Kidney capillary endothelial cell (primary cell): ENCODE data around the gene SCAF8.
A peak's percentile ranks its signal among the peaks of the same experiment; 100 is the strongest.
"Not testable (repeated sequence)": the region's sequence is repeated elsewhere in the genome, so short reads cannot be mapped to it uniquely, and the experiment has no call there.

Experiments used
- DNase-seq: peaks from one replicate; pipeline ENCODE4 v3.0.0-alpha.2; 2018; ENCODE audit warnings: low spot score

SCAF8 gene

GRCh38 chr6:154733183-154733625 lies at the start of gene SCAF8:
Gene SCAF8, plus strand, starts transcription at chr6:154733416. Its CDS starts 485 bp downstream, at chr6:154733901.
- DNase-seq: peak; percentile 73

DNA sequence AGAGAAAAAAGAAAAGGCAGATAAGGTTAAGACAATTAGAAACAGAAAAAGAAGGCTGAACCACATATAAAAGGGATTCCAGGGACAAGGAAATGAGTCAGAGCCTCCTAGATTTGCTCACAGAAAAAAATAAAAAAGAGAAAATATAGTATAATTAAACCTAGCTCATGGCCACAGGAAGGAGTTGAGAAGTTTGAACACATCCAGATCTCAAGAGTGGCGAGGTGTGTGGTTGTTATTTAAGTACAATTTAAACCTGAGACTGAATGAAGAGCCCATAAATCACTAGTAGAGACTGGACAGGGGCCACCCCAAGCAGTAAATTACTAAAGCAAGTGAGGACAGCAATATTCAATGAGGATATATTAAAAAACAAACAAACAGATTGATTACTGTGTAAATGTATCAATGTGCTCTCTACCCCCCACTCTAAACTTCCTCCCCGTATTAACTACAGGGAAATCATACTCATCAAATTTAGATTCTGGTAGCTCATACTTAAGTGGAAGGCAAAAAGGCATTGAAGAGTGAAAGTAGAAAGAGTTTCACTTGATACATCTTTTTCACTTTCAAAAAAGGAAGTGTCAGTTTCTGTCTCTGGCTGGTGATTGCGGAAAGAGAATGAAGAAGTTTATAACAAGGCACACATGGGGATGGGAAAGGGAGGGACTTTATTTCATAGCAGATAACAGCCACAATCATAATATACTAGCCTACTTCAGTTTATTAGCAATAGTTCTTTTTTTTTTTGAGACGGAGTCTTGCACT lies 49.3 kb upstream of the SCAF8 start:
- peak; percentile 69 for DNase-seq

GRCh38 chr6:154686162-154686561 lies 47.1 kb upstream of the SCAF8 start:
- DNase-seq: no peak

DNA sequence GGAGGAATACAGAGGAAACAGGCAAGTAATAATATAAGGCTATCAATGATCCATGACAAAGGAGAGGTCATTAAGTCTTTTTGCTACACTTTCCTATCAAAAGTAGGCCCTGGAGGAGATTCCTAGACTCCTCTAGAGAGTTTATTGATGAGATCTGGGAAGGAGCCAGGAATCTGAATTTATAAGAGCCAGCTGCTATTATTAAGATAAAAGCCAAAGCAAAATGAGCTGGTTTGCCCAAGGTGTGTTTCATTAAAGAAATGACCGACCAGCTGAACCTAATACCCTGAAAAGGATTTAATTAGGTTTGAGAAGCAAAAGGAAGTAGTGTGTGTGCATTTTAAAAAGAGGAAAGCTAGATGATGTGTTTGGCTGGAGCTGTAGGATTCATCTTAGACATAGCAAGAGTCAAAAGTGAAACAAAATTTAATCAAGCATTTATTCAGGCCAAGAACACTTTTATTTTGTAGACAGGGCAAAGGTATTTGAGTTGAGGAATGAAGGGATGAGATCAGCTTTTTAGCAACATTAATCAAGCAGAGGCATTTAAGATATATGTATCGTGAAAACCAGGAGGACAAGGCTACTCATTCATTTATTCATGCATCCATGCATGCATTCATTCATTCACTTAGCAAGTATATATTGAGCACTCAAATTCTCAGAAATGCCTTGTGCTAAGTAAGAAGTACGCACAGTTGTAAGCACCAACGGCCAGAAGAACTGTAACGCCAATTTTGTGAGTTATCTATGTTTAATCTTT lies 43.5 kb upstream of the SCAF8 start:
- DNase-seq: no peak

DNA sequence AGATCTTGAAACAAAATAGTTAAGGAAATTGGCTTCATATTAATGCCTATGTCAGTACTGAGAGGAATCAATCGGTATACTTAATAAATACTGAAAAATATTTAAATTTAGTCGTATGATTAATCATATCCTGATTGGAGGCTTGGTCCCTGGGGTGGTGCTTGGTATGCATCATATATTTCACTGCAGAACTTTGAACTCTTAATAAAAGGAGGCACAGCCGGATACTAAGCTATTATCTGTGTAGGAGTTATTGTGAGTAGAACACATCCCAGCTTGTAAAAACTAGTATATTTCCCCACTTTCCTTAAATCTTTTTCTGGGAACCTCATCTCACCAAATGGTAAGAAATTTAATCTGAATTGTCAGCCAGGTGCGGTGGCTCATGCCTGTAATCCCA lies 42.4 kb upstream of the SCAF8 start:
- no peak for DNase-seq

DNA sequence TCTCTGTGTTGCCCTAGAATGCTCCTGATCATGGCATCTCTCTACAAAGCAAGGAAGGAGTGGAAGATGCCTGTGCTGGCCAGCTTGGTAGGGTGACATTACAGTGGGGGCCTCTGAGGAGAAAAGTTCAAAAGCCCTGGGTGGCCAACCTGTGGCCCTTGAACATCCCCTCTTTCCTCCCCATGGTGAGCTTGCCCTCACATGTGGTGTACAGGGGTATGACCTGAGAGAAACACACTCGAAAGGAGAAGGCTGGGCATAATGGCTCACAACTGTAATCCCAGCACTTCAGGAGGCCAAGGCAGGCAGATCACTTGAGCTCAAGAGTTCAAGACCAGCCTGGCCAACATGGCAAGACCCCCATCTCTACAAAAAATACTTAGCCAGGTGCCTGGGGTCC lies 36.6 kb upstream of the SCAF8 start:
- DNase-seq: no peak

GRCh38 chr6:154703124-154703523 lies 30.1 kb upstream of the SCAF8 start:
- no peak for DNase-seq

DNA sequence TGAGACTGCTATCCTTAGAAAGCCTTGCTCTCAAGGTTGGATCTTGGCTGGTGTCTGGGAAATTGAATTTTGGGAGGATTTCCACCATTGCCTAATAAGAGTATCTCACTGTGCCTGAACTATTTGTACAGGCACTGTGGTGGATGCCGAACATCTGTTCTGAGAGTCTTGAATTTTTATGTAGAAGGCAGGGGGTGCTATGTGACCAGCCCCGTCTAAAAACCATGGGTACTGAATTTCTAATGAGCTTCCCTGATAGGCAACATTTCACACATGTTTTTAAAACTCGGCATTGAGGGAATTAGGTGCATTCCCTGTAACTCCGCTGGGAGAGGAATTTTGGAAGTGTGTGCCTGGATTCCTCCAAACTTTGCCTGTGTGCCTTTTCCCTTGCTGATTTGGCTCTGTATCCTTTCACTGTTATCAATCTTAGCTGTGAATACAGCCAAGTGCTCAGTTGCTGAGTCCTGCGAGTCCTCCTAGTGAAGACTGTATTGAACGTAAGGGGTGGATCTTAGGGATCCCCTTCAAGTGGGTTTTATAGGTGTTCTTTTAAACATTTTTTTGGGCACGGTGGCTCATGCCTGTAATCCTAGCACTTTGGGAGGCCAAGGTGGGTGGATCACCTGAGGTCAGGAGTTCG lies 27.6 kb upstream of the SCAF8 start:
- DNase-seq: no peak

GRCh38 chr6:154706389-154706788 lies 26.8 kb upstream of the SCAF8 start:
- no peak for DNase-seq

DNA sequence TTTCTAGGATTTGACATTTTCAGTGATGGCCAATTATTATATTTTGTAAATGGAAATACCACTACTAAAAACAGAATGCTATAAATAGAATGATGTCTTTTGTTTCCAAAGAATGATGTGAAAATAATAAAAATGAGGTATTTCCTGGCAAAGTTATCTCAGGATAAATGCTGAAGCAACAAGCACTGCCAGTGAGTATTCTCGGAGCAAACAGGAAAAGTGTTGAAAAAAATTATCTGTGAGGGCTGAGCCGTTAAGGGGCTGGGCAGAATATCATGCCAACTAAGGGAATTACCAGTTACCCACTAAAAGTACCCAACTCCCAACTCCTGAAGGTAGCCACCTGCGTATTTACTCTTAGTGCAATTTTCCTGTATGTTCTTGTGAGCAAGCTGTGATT lies 23.6 kb upstream of the SCAF8 start:
- DNase-seq: no peak

- DNase-seq: no peak
Measured at GRCh38 chr6:154710689-154711088, 22.5 kb upstream of the SCAF8 start.

- no peak for DNase-seq
Measured at GRCh38 chr6:154715446-154715845, 17.8 kb upstream of the SCAF8 start.

GRCh38 chr6:154716350-154716749 lies 16.9 kb upstream of the SCAF8 start:
- not testable (repeated sequence) for DNase-seq

DNA sequence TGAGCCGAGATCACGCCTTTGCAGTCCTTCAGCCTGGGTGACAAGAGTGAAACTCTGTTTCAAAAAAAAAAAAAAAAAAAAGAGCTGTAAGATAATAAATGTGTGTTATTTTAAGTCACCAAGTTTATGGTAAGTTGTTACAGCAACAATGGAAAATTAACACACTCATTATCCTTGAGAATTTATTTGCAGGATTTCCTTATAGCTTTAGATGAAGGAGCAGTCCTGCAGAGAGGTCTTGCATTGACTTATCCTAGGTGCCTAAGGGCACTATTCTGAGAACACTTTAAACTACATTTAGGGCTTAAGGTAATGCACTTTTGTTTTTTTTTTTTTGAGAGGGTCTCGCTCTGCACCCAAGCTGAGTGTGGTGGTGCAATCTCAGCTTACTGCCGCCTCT lies 13.8 kb upstream of the SCAF8 start:
- DNase-seq: no peak

DNA sequence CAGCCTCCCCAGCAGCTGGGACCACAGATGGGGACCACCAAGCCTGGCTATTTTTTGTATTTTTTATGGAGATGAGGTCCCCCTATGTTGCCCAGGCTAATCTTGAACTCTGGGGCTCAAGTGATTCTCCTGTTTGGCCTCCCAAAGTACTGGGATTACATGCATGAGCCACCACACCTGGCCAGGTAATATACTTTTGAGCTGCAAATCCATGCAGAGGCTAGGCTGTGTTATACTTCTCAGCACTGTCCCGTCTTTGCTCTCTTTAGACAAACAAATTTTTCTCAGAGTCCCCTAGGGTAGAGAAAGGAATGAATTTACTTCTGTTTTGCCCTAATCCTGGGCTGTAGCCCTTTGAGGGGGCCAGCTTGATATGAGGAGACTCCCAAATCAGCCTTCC lies 13.4 kb upstream of the SCAF8 start:
- no peak for DNase-seq

DNA sequence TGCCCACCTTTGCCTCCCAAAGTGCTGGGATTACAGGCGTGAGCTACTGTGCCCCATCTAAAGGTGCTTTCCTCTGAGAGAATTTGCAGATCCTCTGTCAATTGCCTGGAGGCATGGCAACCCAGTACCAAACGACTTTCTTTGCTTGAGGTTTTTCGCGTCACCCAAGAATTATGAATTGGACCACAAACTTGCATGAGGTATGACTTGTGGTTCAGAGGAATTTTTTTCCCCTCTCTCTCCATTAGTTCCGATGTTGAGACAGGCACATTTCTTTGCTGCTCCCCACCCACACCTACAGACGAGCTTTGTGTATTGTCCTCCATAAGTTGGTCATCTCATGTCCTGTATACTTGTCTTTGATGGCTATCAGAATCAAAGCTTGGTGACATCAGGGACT lies 11.8 kb upstream of the SCAF8 start:
- no peak for DNase-seq

DNA sequence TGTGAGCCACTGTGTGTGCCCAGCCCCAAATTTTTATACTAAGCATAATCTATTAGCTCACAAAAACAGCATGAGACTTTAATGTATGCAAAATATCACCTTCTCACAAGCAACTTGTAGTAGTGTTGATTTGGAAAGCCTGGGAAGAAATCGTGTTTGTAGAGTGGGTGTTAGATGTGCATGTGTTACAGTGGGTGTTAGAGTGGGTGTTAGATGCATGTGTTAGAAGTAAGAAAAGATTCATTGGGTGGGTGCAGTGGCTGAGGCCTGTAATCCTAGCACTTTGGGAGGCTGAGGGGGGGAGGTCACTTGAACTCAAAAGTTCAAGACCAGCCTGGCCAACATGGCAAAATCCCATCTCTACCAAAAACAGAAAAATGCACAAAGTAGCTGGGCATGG lies 6.3 kb upstream of the SCAF8 start:
- no peak for DNase-seq

GRCh38 chr6:154731296-154732218 lies 1.7 kb upstream of the SCAF8 start:
- no peak for DNase-seq

DNA sequence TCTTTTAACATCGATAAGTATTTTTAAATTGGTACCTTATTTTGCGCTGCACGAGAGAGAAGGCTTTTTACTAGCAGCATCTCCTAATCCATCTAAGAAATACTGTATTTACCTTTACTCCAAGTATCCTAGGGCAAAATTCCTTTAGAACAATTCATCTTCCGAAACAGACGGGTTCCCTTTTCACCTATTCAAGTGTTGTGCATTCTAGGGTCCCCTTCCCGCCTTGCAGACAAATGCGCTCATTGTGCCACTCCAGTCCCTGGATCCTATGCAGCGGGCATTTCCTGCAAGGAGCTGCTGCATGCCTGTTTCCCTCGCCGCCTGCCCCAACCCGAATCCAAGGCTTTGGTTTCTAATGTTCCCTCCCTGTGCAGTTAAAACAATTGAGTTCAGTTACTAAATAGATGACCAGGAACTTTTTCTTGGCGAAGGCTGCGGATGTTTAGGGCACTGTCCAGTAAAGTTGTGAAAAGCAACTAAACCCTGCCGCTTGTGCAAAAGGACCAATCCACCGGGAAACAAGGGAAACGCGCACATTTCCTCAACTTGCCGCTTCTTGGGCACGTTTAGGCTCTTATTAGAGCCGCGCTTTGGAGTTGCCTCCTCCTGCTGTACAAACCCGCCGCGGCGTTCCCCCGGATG lies 556 bp upstream of the SCAF8 start:
- DNase-seq: peak; percentile 53

GRCh38 chr6:154733626-154734382 lies 588 bp downstream of the SCAF8 start:
- DNase-seq: peak; percentile 90
